Spleen (tissue), 7 donors: ENCODE measurements around the gene ADAMTS1.

Source experiments
- POLR2A ChIP-seq, 3 donors: fragments of 450-650 bp; IDR thresholded peaks; one replicate each; pipeline ENCODE4 v1.5.1; 2017; ENCODE audit warnings: antibody characterized with exemption in 3 of 3, mild to moderate bottlenecking in 1 of 3
- POLR2AphosphoS5 ChIP-seq, 3 donors: sonication (generic); formaldehyde crosslinking; IDR thresholded peaks; one replicate each; pipeline ENCODE4 v1.5.1; 2017; ENCODE audit warnings: antibody characterized with exemption in 3 of 3
- TF ChIP-seq, protein P1 (sequence below), 11 experiments: fragments of 200-600 bp in 7 of 11; fragments of 450-650 bp in 4 of 11; sonication (generic) in 4 of 11; IDR thresholded peaks in 8 of 11; conservative IDR thresholded peaks in 3 of 11; 1 replicate in 7 of 11; 2 replicates in 4 of 11; pipeline versions ENCODE4 v1.4.0 to v1.8.0; 2016 to 2021; ENCODE audit warnings: antibody characterized with exemption in 11 of 11, inconsistent platforms in 4 of 11, mild to moderate bottlenecking in 1 of 11
- donor health status: DM: no; HTN: no; CAD: no; lungs with moderate emphysema.
- donor health status: DM: no; HTN: no; CAD: no.
- donor health status: DM: no; HTN: no; CAD: no.

DNA sequence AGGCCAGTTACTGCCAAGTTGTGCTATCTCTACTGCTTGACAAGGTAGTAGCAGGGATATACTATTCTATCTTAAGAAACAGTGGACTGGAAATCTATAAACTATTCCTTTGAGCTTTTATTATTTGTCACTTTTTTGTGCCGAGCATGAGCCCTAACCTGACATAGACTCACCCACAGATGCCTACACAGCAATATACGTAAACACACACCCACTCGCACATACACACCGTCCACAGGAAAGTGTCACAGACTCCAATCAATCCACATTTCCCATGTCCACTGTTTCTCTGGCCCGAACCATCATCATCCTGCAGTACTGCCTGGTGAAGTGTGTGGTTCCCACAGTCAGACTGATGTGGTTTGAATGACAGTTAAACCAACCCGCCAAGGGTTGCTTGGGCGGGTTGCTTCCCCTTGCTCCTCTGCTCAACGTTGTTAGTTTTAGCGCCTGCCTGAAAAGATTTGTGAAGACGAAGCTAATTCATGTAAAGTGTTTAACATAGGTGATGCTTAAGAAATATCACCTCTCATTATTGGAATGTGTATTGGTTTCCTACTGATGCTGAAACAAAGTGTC is 47.2 kb downstream of the ADAMTS1 start:
- TF ChIP-seq, protein P1, sequence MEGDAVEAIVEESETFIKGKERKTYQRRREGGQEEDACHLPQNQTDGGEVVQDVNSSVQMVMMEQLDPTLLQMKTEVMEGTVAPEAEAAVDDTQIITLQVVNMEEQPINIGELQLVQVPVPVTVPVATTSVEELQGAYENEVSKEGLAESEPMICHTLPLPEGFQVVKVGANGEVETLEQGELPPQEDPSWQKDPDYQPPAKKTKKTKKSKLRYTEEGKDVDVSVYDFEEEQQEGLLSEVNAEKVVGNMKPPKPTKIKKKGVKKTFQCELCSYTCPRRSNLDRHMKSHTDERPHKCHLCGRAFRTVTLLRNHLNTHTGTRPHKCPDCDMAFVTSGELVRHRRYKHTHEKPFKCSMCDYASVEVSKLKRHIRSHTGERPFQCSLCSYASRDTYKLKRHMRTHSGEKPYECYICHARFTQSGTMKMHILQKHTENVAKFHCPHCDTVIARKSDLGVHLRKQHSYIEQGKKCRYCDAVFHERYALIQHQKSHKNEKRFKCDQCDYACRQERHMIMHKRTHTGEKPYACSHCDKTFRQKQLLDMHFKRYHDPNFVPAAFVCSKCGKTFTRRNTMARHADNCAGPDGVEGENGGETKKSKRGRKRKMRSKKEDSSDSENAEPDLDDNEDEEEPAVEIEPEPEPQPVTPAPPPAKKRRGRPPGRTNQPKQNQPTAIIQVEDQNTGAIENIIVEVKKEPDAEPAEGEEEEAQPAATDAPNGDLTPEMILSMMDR (IDR thresholded peaks at IDR 0.05 in 8 of 11, conservative IDR thresholded peaks at IDR 0.05 in 3 of 11): no peak
- no peak for TF ChIP-seq POLR2A (IDR thresholded peaks at IDR 0.05)
- TF ChIP-seq POLR2AphosphoS5 (IDR thresholded peaks at IDR 0.05): no peak
